Duodenal mucosa (tissue), 2 donors: ENCODE measurements around the gene TBC1D5.

Source experiments
- H3K27ac ChIP-seq: one replicate; pipeline ENCODE4 v1.7.0; 2013; ENCODE audit warnings: low read depth, low read length
- H3K27me3 ChIP-seq, 2 donors: one replicate each; pipeline ENCODE4 v1.7.0; 2013; ENCODE audit warnings: low read length in 2 of 2, control low read depth in 1 of 2; ENCODE audit not compliant: insufficient read depth in 2 of 2, control insufficient read depth in 1 of 2
- H3K36me3 ChIP-seq, 2 donors: one replicate each; pipeline ENCODE4 v1.7.0; 2013; ENCODE audit warnings: low read length in 2 of 2, control low read depth in 1 of 2; ENCODE audit not compliant: insufficient read depth in 2 of 2, control insufficient read depth in 1 of 2
- H3K4me1 ChIP-seq, 2 donors: one replicate each; pipeline ENCODE4 v1.7.0; 2013; ENCODE audit warnings: low read length in 2 of 2, control low read depth in 1 of 2; ENCODE audit not compliant: insufficient read depth in 2 of 2, control insufficient read depth in 1 of 2
- H3K4me3 ChIP-seq, 2 donors: one replicate each; pipeline ENCODE4 v1.7.0; 2013; ENCODE audit warnings: low read length in 2 of 2, low read depth in 1 of 2
- H3K9ac ChIP-seq, 2 donors: one replicate each; pipeline ENCODE4 v1.7.0; 2013; ENCODE audit warnings: low read length in 2 of 2, low read depth in 1 of 2
- H3K9me3 ChIP-seq, 2 donors: one replicate each; pipeline ENCODE4 v1.7.0; 2013; ENCODE audit warnings: low read length in 2 of 2, control low read depth in 1 of 2; ENCODE audit not compliant: control insufficient read depth in 1 of 2

Gene TBC1D5

DNA sequence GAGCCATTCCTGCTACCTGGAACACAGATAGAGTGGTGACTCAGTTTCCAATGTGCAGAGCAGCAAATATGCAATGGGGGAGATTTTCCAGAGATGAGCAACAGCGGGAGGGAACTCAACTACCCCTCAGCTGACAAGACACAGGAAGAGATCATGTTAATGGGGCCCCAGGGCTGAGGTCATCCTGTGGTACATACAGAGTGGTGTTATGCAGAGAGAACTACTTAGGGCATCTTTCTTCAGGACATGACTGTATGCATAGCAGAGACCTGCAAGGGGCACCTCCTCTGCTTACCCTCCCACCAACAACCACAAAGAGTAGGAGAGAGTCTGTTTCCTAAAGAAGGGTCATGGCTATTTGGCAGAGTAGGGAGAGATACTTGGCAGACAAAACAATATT, 6.8 kb upstream of the TBC1D5 start:
- H3K36me3 ChIP-seq: no peaks in the 10 kb centered on the region
- peaks cover 17 to 27% of the 10 kb centered on the region in 2 donors for H3K4me1 ChIP-seq
- no peaks in the 10 kb centered on the region for H3K27me3 ChIP-seq
- H3K27ac ChIP-seq: no peak overlapping the region
- H3K9me3 ChIP-seq: no peaks in the 10 kb centered on the region
- H3K4me3 ChIP-seq: peak overlapping the region; percentile 48 to 72
- peak overlapping the region; percentile 26 to 34 for H3K9ac ChIP-seq

DNA sequence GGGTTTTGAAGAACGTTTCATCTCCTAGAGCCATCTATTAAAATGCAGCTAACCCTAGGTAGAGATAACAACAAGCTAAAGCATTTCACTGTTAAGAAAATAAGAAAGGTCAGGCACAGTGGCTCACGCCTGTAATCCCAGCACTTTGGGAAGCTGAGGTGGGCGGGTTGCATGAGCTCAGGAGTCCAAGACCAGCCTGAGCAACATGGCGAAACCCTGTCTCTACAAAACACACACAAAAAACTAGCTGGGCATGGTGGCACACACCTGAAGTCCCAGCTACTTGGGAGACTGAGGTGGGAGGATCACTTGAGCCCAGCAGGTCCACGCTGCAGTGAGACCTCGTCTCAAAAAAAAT, 5.4 kb upstream of the TBC1D5 start:
- Histone ChIP-seq H3K36me3 (no peaks in the 10 kb centered on the region), H3K27ac (no peak overlapping the region), H3K4me3 (no peak overlapping the region), H3K27me3 (no peaks in the 10 kb centered on the region), H3K9ac (no peak overlapping the region), H3K4me1 (peaks cover 24 to 37% of the 10 kb centered on the region in 2 donors), H3K9me3 (no peaks in the 10 kb centered on the region)

- no peaks in the 10 kb centered on the region for H3K36me3 ChIP-seq
- no peak overlapping the region for H3K9ac ChIP-seq
- no peak overlapping the region for H3K27ac ChIP-seq
- no peaks in the 10 kb centered on the region for H3K27me3 ChIP-seq
- H3K4me3 ChIP-seq: no peak overlapping the region
- peaks cover 25 to 37% of the 10 kb centered on the region in 2 donors for H3K4me1 ChIP-seq
- no peaks in the 10 kb centered on the region for H3K9me3 ChIP-seq
Measured at GRCh38 chr3:17747174-17747889, 4.9 kb upstream of the TBC1D5 start.

DNA sequence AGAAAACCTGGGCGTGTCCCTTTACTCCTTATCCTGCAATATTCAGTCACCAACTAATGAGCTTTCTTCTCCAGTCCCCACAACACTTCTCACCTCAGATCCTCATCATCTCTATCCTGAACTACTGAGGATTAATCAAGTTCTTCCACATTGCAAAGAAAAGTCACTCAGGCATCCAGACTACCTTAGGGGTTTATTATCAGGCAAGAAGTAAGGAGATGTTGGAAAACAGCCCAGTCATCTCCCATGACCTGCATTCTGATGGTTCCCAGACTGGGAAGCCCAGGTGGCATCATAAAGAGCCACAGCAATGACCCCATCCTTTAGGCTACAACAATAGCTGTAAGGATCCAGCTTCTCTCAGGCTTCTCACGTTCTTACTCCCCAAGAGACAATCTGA, 3.5 kb upstream of the TBC1D5 start:
- Histone ChIP-seq H3K4me3 (no peak overlapping the region), H3K27me3 (no peaks in the 10 kb centered on the region), H3K9me3 (no peaks in the 10 kb centered on the region), H3K9ac (no peak overlapping the region), H3K27ac (no peak overlapping the region), H3K36me3 (no peaks in the 10 kb centered on the region), H3K4me1 (peaks cover 27 to 38% of the 10 kb centered on the region in 2 donors)

DNA sequence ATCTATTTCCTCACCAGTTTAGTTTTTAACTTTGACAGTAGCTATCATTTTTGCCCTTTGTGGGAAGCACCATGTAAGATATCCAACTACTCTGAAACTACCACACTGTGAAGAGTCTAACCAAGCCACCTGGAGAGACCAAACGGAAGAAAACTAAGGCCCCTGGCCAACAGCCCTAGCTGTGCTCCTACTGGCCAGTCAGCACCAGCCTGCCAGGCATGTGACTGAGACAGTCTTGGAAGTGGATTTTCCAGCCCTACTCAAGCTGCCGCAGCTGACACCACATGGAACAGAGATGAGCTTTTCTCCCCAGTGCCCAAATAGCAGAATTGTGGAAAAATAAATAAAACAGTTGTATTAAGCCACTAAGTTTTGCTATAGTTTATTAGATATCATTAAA, 2.9 kb upstream of the TBC1D5 start:
- no peak overlapping the region for H3K4me3 ChIP-seq
- no peak overlapping the region for H3K9ac ChIP-seq
- H3K9me3 ChIP-seq: no peaks in the 10 kb centered on the region
- no peak overlapping the region for H3K27ac ChIP-seq
- no peaks in the 10 kb centered on the region for H3K27me3 ChIP-seq
- peaks cover 31 to 42% of the 10 kb centered on the region in 2 donors for H3K4me1 ChIP-seq
- no peaks in the 10 kb centered on the region for H3K36me3 ChIP-seq

- no peaks in the 10 kb centered on the region for H3K36me3 ChIP-seq
- no peak overlapping the region for H3K9ac ChIP-seq
- no peaks in the 10 kb centered on the region for H3K27me3 ChIP-seq
- H3K27ac ChIP-seq: no peak overlapping the region
- peaks cover 30 to 41% of the 10 kb centered on the region in 2 donors for H3K4me1 ChIP-seq
- no peak overlapping the region for H3K4me3 ChIP-seq
- no peaks in the 10 kb centered on the region for H3K9me3 ChIP-seq
Measured at GRCh38 chr3:17744693-17745092, 2.3 kb upstream of the TBC1D5 start.

DNA sequence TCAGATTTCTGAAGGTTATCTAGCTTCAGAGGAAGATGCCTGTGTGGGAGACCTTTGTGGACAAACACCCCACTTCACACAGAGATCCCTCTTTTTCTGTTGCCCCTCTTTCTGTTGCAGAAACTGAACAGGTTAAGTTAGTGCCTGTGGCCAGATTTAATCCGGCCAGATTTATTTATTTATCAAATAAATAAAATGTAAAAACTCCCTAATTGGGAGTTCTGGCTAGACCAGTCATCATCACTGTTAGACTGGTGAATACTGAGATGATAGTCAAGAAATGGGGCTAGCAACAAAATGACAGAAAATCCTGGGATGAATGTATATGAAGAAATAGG, 1.2 kb upstream of the TBC1D5 start:
- H3K4me3 ChIP-seq: peak overlapping the region in 1 of 2 donors; percentile 92
- H3K27me3 ChIP-seq: no peaks in the 10 kb centered on the region
- H3K9me3 ChIP-seq: no peaks in the 10 kb centered on the region
- H3K9ac ChIP-seq: peak overlapping the region; percentile 81 to 98
- no peaks in the 10 kb centered on the region for H3K36me3 ChIP-seq
- H3K4me1 ChIP-seq: peaks cover 29 to 32% of the 10 kb centered on the region in 2 donors
- no peak overlapping the region for H3K27ac ChIP-seq

GRCh38 chr3:17742880-17743657, 638 bp upstream of the TBC1D5 start:
- Histone ChIP-seq H3K9ac (peak overlapping the region; percentile 81 to 98), H3K27ac (peak overlapping the region; percentile 96), H3K4me1 (peaks cover 32 to 34% of the 10 kb centered on the region in 2 donors), H3K27me3 (no peaks in the 10 kb centered on the region), H3K36me3 (no peaks in the 10 kb centered on the region), H3K9me3 (no peaks in the 10 kb centered on the region), H3K4me3 (peak overlapping the region; percentile 92 to 96)

GRCh38 chr3:17741621-17742101, 770 bp downstream of the TBC1D5 start:
- Histone ChIP-seq H3K4me3 (peak overlapping the region; percentile 92 to 96), H3K27ac (peak overlapping the region; percentile 96), H3K9me3 (no peaks in the 10 kb centered on the region), H3K4me1 (peaks cover 21 to 27% of the 10 kb centered on the region in 2 donors), H3K9ac (peak overlapping the region; percentile 87 to 89), H3K36me3 (no peaks in the 10 kb centered on the region), H3K27me3 (no peaks in the 10 kb centered on the region)

DNA sequence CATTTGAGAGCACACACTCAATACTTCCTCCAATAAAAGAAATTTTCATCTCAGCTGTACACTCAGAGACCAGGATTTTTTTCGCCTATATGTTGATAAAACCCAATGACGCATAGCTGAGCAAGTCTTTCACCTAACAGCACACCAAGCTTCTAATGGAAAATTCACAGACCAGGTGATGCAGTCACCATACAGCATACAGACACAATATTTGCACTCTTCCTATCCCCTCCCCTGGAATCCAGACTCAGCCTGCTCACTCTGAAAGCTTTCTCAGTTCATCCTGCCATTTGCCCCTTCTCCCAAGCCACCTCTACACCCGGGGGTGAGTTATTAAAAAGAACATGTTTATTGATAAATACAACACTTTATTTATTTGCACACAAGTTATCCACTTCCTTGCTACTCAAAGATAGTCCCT, 1.7 kb downstream of the TBC1D5 start:
- H3K9ac ChIP-seq: peak overlapping the region; percentile 49 to 87
- H3K4me1 ChIP-seq: peaks cover 21 to 27% of the 10 kb centered on the region in 2 donors
- H3K4me3 ChIP-seq: peak overlapping the region; percentile 92 to 96
- no peaks in the 10 kb centered on the region for H3K9me3 ChIP-seq
- peak overlapping the region; percentile 36 for H3K27ac ChIP-seq
- H3K36me3 ChIP-seq: no peaks in the 10 kb centered on the region
- no peaks in the 10 kb centered on the region for H3K27me3 ChIP-seq
